Suppressor macrophage treated with lipopolysaccharide for 4 hours (primary cell): ENCODE data around the gene PLBD2.
"Not testable (repeated sequence)": the region's sequence is repeated elsewhere in the genome, so short reads cannot be mapped to it uniquely, and the experiment has no call there.

Experiments used
- DNase-seq: peaks from one replicate; pipeline ENCODE4 v3.0.0-alpha.2; 2020

Gene PLBD2

GRCh38 chr12:113334786-113335539, 23.4 kb upstream of the PLBD2 start, which contains the start of gene SLC8B1:
Gene SLC8B1, minus strand, starts transcription at chr12:113335109. Its CDS starts 2,231 bp downstream, at chr12:113332878.
- DNase-seq = peak; percentile 95

GRCh38 chr12:113339540-113339939, 18.8 kb upstream of the PLBD2 start:
- DNase-seq = no peak

- no peak for DNase-seq
These were observed 18.3 kb upstream of the PLBD2 start for GRCh38 chr12:113340061-113340460.

GRCh38 chr12:113341535-113341934, 16.9 kb upstream of the PLBD2 start:
- DNase-seq = peak; percentile 57

- DNase-seq = no peak
These were observed 13.1 kb upstream of the PLBD2 start for GRCh38 chr12:113345318-113345717.

- DNase-seq = peak; percentile 60
These were observed 12.0 kb upstream of the PLBD2 start for GRCh38 chr12:113346353-113346752.

- DNase-seq = no peak
These were observed 11.3 kb upstream of the PLBD2 start for GRCh38 chr12:113347107-113347506.

GRCh38 chr12:113347892-113348291, 10.5 kb upstream of the PLBD2 start:
- DNase-seq = no peak

GRCh38 chr12:113348849-113349536, 9.4 kb upstream of the PLBD2 start:
- DNase-seq = no peak

- no peak for DNase-seq
These were observed 7.3 kb upstream of the PLBD2 start for GRCh38 chr12:113351089-113351488.

GRCh38 chr12:113354192-113354591, 4.2 kb upstream of the PLBD2 start:
- not testable (repeated sequence) for DNase-seq

GRCh38 chr12:113359133-113359938, 949 bp downstream of the PLBD2 start:
- DNase-seq = peak; percentile 48

GRCh38 chr12:113359939-113360748, 1.8 kb downstream of the PLBD2 start:
- peak; percentile 68 for DNase-seq

- DNase-seq = no peak
These were observed 3.4 kb downstream of the PLBD2 start for GRCh38 chr12:113361574-113362370.

GRCh38 chr12:113364698-113365097, 6.3 kb downstream of the PLBD2 start:
- DNase-seq = no peak

GRCh38 chr12:113365639-113366395, 7.4 kb downstream of the PLBD2 start:
- DNase-seq = no peak

- DNase-seq = no peak
These were observed 8.4 kb downstream of the PLBD2 start for GRCh38 chr12:113366827-113367226.

GRCh38 chr12:113368331-113368730, 9.9 kb downstream of the PLBD2 start:
- no peak for DNase-seq

- no peak for DNase-seq
These were observed 11.1 kb downstream of the PLBD2 start for GRCh38 chr12:113369391-113369985.

- DNase-seq = peak; percentile 12
These were observed 12.7 kb downstream of the PLBD2 start for GRCh38 chr12:113370923-113371682.
